Hematopoietic multipotent progenitor cell treated with erythropoietin and hydrocortisone succinate and interleukin-3 and kit ligand, for 8 days (in vitro differentiated cells): ENCODE results near the gene OR13J1.
"Not testable (repeated sequence)": the region's sequence is repeated elsewhere in the genome, so short reads cannot be mapped to it uniquely, and the experiment has no call there.

Experiments used
- DNase-seq: peaks from one replicate; pipeline ENCODE4 v3.0.0-alpha.2; 2015

The OR13J1 gene, protein sequence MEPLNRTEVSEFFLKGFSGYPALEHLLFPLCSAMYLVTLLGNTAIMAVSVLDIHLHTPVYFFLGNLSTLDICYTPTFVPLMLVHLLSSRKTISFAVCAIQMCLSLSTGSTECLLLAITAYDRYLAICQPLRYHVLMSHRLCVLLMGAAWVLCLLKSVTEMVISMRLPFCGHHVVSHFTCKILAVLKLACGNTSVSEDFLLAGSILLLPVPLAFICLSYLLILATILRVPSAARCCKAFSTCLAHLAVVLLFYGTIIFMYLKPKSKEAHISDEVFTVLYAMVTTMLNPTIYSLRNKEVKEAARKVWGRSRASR

DNA sequence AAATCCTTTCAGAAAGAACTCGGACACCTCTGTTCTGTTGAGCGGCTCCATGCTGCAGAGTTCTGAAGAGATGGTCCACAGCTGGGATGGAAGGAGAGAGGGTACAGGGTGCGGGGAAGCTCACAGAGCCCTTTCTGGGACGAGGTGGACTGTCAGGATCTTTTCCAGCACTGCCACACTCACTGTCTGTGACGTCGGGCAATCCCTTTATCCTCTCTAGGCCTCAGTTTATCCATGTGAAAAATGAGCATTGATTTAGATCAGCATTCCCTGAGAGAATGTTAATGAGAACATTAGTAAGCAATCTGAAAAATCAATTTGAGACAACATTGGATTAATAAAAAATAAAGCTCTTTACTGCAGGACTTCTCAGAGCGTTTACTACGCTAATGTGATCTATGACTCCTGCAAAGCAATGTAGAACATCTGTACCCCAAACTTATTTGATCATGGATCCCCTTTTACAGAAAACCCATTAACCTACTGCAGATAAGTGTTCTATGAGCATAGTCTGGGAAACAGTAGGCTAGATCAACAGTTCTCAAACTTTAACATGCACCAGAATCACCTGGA, at the start of gene OR13J1:
Gene OR13J1 (minus strand): TSS at position 51 of the 573 bp plus-strand sequence. CDS start 0 bp downstream, at position 51.
- no peak for DNase-seq

DNA sequence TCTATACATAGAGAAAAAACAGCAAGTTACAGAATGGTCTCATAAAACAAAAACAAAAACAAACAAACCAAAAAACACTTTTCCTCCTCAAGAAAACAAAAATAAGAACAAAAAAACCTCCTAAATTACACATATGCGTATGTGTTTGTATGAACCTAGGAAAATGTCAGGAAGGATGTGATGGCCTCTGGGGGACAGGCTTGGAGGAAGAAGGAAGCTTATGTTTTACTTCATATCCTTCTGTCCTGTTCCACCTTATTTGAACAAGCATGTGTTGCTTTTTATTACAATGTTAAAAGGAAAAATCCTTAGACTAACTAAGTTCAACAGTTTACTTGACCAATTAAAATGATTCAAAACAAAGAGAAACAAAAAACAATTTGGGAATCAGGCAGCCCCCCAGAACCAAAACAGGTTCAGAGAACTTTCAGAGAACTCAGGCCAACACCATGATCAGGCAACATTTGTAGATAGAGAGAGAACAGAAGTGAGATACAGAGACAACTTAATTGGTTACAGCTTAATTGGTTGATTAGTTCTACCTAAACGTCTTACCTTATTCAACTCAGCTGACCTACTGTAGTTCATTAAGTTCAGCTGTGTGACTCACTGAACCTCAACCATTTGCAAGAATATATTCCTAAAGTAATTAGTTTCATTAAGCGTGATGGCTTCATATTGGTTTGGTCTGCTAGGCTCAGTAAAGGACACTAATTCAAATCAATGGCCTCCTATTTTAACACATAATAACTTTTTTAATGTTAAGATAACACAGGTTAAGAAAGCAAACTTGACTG, 49.2 kb upstream of the OR13J1 start:
- no peak for DNase-seq

DNA sequence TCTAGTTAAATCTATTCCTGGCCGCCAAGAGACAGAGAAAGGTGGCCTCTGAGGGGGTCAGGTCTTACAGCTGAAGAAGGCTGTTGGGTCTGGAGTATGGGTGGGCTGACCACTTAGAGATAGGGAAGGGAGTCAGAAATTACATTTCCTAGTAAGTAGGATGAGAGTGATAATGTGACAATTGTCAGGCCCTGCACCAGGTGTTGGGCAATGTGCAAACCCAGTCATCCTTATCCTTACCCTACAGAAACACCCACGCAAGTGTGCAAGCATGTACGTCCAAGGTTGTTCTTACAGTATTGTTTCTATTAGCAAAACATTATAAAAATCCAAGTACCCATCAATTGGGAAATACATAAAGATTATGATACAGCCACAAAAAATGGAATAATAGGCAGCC, 48.6 kb upstream of the OR13J1 start:
- DNase-seq = peak; percentile 20

DNA sequence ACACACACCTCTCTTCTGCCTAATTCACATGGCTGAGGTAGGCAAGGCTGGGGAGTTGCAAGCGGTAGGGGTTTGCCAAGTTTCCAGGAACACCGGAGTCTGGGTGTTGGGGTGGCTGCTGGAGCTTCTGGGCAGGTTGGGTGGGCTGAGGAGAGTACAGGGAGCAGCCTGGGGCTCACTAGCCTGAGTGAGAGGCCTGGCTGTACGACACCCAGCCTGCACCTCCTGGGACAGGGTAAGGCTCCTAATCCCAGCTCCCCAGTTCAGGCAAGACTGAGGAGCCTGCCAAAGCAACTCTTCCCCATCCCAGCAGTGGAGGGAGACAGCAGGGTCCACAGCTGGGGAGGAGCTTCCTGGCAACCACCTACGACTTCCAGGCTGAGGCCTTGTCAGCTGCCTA, 47.1 kb upstream of the OR13J1 start:
- no peak for DNase-seq

DNA sequence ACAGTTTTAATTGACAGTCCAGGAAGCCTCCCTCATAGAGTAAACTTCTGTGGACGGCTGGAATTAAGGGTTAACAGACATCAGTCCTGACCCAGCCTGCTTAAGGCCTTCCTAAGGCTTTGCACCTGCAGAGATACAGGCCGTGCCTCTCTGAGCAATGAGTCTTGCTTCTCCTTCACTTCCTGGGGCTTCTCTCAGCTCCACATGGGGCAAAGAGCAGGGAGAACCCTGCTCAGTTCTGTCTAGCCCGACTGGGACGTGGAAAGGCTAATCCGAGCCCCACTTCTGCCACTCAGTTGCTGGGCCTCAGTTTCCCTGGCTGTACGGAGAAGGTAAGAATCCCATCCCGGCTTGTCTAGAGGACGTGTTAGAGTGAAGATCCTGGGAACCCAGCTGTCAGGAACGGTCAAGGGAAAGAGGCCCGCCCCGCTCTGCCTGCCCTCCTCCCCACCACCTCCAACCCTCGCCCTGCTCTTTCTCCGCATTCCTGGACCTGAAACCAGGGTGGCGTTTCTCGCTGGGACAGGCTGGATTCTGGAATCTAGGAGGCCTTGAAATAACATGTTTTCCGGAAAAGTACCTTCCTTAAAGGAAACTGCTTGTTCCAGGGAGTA, 45.6 kb upstream of the OR13J1 start:
- no peak for DNase-seq

DNA sequence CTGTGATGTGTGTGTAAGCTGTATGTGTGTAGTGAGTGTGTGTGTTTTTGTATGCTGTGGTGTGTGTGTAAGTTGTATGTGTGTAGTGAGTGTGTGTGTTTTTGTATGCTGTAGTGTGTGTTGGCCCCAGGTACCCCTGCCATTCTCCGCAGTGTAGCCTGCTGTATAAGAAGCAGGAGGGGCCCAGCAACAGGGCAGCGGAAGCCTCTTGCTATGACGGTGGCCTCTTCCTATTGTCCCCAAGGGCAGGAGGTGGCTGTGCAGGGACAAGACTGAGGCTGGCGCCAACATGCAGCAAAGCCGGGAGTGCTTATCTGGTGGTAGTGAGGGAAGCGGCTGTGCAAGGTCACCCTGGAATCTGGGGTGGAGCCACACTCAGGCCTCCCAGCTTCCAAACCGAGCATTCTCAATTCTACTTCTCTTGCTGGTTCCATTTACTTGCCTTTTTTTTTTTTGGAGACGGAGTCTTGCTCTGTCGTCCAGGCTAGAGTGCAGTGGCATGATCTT, 44.2 kb upstream of the OR13J1 start:
- peak; percentile 82 for DNase-seq

DNA sequence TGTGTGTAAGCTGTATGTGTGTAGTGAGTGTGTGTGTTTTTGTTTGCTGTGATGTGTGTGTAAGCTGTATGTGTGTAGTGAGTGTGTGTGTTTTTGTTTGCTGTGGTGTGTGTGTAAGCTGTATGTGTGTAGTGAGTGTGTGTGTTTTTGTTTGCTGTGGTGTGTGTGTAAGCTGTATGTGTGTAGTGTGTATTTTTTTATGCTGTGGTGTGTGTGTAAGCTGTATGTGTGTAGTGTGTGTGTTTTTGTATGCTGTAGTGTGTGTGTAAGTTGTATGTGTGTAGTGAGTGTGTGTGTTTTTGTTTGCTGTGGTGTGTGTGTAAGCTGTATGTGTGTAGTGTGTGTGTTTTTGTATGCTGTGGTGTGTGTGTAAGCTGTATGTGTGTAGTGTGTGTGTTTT, 43.2 kb upstream of the OR13J1 start:
- DNase-seq = not testable (repeated sequence)

DNA sequence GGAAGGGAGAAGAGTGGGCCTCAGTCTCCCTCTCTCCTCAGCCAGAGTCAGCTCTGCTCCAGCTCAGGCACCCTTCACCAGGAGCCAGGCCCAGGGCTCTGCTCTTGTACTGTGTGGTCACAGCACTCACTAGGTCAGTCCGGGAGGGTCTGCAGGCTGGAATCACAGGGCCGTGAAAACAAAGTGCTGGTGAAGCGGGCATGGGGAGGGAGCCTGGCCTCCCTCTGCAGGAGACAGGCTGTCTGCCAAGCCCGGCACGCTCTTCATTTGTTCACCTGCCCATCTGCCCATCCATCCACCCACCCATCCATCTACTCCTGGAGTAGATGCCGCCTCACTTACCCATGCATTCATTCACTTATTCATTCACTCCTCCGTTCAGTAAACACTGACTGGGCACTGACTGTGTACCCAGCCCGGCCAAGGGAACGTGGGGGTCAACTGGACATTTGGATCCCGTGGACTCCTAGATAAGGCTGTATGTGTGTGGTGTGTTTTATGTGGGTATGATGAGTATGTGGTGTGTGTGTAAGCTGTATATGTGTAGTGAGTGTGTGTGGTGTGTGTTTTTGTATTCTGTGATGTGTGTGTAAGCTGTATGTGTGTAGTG, 42.7 kb upstream of the OR13J1 start:
- DNase-seq = no peak

DNA sequence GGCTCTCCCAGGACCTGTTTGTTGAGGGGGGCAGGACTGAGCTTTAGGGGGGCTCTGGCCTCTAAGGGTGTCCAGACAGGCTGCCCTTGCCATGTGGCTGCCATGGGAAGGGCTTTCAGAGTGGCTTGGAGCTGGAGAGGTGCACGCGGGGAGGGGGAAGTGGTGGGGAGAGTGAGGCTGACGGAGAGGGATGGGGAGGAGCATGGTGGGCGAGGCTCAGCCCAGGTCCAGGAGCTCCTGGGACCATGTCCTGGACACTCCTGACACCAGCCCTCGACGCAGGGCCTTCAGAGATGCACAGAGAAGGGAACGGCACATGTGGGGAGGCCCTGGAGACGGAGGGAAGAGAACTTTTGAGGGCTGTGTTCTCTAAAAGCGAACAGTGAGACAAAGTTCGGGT, 41.5 kb upstream of the OR13J1 start:
- no peak for DNase-seq

DNA sequence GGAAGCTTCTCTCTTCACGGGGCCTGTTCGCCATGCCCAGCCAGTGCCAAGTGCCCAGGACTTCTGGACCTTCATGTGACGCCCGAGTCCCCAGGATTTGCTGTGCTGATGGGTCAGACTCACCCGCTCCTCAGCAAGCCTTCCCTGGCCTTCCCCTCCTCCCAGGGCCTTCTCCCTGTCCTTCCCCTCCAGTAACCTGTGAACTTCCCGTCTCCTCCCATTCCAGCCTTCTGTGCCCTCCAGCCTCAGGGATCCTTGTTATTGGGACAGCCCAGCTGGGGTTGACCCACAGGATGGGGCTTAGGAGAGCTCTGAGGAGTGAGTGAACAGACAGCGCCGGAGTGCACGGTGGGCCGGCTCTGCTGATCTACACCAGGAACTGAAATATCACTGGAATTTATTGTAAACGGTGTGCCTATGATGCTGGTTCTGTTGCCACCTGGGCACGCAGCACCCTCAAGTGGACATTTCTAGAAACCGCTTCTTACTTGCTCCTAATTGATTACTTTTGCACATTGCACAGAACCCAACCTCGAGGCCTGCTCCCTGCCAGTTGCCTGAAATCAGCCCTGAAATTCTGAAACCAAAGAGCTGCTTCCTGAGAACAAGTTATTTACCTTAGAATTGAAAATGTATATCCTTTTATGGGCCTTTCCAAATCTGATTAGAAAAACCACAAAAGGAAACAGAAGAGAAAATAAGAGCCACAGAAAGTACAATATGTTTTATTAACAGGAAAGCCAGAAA, 40.6 kb upstream of the OR13J1 start:
- DNase-seq = peak; percentile 64

DNA sequence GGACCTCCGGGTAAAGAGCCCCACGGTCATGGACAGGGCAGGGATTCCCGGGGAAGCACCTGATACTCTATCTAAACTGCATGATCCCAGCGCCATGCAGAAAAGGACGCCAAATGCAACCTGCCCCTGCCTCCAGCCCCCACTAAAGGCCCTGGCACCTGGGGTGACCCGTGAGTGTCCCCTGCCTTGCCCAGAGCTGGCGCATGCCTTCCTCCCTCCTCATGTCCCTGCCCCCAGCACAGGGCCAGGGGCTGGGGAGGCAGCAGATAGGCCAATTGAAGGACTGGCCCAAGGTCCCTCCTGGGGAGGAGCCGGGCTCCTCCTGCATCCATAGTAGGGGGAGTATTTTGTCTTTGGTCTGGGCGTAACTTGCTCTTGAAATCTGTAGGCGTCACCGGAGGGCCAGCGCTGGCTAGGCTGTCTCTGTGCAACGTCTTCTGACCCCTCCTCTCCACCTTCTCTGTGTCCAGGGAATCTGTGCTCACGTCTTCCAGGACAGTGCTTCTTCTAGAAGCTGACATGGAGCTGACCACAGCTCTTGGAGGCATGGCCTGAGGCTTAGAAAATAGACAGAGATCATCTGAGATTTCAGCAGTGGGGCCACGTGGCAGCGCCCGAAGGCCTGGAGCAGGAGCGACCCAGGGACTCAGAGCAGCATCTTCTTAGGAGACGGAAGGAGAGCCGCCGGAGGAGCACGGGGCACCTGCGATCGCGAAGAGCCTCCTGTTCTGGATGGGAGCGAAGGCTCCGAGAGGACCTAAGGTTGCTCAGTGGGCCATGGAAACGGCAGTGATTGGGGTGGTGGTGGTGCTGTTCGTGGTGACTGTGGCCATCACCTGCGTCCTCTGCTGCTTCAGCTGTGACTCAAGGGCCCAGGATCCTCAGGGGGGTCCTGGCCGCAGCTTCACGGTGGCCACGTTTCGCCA, 39.7 kb upstream of the OR13J1 start:
- no peak for DNase-seq

DNA sequence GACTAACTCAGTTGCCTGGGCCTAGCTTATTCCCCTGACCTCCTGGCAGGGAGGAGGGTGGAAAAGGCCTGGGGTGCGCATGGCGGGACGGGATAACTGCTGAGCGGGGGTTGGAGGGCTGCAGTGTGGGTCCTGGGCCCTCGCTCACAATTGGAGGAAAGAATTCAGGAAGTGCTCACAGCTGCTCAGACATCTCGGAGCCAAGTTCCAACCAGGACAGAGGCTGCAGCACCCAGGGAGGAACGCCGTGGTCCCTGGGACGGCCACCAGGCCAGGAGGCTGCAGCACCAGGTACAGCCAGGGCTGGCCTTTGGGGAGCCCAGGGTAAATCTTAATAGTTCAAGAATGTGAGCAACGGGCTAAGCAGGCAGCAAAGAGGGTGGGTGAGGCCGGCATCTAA, 39.1 kb upstream of the OR13J1 start, which contains the start of gene SPAAR:
Gene SPAAR (plus strand): TSS at position 217 of the 400 bp plus-strand sequence. CDS start 974 bp downstream, outside the sequence.
- no peak for DNase-seq

DNA sequence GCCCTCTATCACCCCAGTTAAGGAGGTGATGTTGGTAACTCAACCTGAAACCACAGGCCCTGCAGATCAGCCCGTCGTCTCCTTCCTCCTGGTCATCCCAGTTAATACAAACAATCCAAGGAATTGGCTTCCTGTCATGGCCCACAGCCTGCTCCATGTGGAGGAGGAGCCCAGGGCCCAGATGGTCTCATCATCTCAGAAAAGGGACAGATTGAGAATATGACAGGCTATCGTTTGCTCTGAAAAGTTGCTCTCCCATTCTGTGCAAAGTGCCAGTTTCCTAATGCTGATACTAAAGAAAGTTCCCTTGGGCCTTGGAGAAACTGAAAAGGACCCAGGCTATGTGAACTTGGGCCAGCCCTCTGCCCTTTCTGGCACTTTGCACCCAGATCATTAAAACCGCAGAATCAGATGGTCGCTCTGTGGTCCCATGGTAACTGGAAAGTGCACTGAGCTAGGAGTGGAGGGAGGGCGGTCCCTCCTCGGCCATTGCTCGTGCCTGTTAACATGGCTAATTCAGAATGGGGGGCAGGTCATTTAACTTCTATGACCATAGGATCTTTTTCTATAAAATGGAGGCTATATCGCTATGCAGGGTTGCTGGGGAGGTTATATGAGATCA, 38.4 kb upstream of the OR13J1 start:
- DNase-seq = no peak

DNA sequence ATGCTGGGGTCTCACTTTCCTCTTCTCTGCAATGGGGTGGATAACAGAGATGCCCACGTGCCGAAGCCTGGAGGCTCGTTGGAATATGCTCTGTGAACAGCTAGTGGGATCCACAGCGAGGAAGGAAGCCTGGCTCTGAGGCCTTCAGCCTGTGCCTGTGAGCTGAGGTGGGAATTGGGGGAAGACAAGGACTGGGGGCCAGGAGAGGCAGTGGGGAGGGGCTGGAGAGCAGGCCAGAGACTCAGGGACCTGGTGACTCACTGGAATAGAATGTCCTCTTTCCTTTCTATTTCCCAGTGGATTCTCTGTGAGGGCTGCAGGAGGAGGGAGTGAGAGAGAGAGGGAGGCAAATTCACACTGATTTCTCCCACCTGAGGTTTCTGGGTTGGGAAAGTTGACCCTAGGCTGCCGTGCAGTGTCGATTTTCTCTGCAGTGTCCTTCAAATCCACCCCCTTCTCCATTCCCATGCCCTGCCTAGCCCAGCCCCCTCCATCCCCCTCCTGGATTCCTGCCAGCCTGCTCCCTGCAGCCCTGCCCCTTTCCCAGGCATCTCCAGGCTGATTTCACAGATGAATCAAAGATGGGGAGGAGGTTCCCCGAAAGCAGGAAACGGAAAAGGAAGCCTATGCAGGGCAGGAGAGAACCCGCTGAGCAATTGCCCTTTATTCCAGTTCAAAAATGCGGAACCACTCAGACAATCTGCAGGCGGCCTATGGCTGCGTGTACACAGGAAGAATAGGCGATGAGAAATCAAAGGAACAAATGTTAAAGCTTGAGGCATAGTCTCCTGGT, 37.7 kb upstream of the OR13J1 start:
- DNase-seq = no peak

DNA sequence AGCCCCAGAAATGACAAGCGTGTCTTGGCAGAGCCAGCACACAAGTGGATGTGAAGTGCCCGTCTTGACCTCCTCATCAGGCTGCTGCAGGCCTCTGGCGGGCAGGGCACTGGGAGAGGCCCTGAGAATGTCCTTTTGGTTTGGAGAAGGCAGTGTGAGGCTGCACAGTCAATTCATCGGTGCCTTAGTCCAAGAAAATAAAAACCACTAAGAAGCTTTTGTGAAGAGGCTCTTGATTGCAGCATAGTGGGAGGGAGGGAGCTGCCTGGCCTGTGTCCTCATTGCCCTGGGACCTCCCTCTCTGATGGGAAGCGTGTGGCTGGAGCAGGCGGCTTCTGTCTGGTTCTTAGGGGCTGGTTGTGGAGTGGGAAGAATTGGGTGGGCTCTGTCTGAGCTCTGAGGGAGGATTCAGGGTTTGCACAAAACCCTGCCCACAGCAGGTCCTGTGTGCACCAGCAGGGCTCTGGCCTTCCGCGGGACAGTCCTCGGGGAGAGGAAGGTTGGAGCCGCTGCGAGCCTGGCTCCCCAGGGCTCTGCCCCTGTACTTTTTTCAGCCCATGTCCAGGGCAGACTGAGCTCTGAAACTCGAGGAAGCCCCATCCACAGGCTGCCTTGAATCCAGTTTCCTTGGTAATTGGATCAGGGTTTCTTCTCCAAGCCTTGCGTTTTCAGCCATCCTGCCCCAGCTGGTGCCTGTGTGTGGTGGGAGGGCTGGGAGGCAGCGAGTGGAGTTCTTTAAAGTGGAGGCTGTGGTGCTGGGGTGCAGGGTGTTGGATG, 36.9 kb upstream of the OR13J1 start:
- no peak for DNase-seq

DNA sequence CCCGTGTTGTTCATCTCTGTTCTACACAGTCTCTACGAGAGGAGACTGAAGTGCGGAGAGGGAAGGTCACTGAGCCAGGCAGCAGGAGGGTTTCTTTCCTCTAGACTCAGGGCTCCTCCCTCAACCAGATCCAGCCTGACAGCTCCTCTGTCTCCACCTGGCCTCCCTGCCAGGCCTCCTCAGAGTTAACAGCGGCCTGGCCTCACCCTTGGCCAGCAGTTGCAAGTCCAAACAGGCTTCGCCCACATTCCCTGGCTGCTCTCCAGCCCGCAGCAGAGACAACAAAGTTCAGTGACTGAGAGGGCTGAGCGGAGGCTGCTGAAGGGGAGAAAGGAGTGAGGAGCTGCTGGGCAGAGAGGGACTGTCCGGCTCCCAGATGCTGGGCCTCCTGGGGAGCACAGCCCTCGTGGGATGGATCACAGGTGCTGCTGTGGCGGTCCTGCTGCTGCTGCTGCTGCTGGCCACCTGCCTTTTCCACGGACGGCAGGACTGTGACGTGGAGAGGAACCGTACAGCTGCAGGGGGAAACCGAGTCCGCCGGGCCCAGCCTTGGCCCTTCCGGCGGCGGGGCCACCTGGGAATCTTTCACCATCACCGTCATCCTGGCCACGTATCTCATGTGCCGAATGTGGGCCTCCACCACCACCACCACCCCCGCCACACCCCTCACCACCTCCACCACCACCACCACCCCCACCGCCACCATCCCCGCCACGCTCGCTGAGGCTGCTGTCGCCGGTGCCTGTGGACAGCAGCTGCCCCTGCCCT, 35.9 kb upstream of the OR13J1 start, which contains the start of gene HRCT1:
Gene HRCT1 (plus strand): TSS at position 291 of the 768 bp plus-strand sequence. CDS start 86 bp downstream, at position 377.
- DNase-seq = peak; percentile 30

DNA sequence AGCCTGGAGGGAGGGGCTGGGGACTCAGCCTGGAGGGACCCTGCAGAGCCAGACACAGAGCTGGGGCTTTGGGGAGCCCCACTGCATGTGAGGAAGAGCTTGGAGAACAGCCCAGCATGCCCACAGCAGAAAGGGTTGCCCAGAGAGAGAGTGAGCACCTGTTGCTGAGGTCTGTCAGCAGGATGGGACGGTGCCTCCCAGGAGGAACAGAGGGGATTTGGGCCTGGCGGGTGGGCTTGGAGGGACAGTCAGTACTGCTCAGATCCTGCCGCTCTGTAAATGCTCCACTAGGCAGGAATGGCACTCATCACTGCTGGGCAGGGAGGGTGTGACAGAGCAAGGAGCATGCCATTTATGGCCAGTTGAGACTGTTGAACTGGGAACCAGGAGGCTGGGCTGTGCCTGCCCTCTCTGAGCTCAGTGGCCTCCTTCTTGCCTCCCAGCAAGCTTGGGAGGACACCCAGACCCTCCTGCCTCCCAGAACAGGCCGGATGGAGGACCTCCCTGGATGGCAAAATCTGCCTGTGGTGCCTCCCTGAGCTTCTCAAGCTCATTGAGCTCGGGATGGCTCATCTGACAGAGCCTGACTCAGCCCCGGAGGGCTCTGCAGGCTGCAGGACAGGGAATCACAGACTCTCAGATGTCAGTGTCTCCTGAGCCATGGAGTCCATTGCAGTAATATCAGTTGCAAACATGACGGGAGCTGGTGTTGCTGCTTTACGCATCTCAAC, 35.0 kb upstream of the OR13J1 start:
- DNase-seq = no peak
